Naive thymus-derived CD4-positive, alpha-beta T cell (primary cell): ENCODE results near the gene AK4. TPM values are rescaled to one million over a fixed set of nuclear protein-coding genes. Genes with fewer than 3 reads are reported as not detected.

Source experiments
- ATAC-seq: fragments of 150-1000 bp; cut with Tn5 transposase; 2 replicates; pipeline ENCODE4 v1.10.0; 2021; ENCODE audit warnings: mild to moderate bottlenecking, moderate library complexity
- CTCF ChIA-PET: fragments of 350-600 bp; sonication (Branson Sonifier 250); formaldehyde crosslinking; loops from one replicate; lab custom pipeline; 2021; ENCODE audit warnings: antibody characterized with exemption; lab: Charles Lee
- POLR2A ChIA-PET: fragments of 350-600 bp; sonication (Branson Sonifier 250); formaldehyde crosslinking; loops from one replicate; lab custom pipeline; 2021; ENCODE audit warnings: antibody characterized with exemption, inconsistent platforms; lab: Charles Lee
- DNase-seq, 9 donors: peaks; one replicate each; pipeline versions ENCODE4 v3.0.0 to v3.0.0-alpha.2; 2020 to 2022; ENCODE audit warnings: mixed read lengths in 1 of 9
- H3K27ac ChIP-seq: one replicate; pipeline ENCODE4 v1.7.0; 2013; ENCODE audit warnings: mild to moderate bottlenecking, low read depth, low read length, moderate library complexity
- H3K27me3 ChIP-seq, 2 donors: one replicate each; pipeline ENCODE4 v1.7.0; 2013; ENCODE audit warnings: low read length in 2 of 2, mild to moderate bottlenecking in 2 of 2, moderate library complexity in 2 of 2; ENCODE audit not compliant: control insufficient read depth in 2 of 2, insufficient read depth in 2 of 2
- H3K36me3 ChIP-seq, 3 experiments: 1 replicate in 2 of 3; 2 replicates in 1 of 3; pipeline ENCODE4 v1.7.0; 2013; ENCODE audit warnings: low read length in 3 of 3, mild to moderate bottlenecking in 3 of 3, moderate library complexity in 1 of 3; ENCODE audit not compliant: insufficient read depth in 3 of 3, control insufficient read depth in 2 of 3
- H3K4me1 ChIP-seq, 2 donors: one replicate each; pipeline ENCODE4 v1.7.0; 2013; ENCODE audit warnings: low read length in 2 of 2, mild to moderate bottlenecking in 2 of 2, moderate library complexity in 1 of 2; ENCODE audit not compliant: control insufficient read depth in 2 of 2, insufficient read depth in 2 of 2
- H3K4me3 ChIP-seq: 2 replicates; pipeline ENCODE4 v1.7.0; 2013; ENCODE audit warnings: mild to moderate bottlenecking, low read length
- H3K9me3 ChIP-seq, 3 experiments: 1 replicate in 2 of 3; 2 replicates in 1 of 3; pipeline ENCODE4 v1.7.0; 2013; ENCODE audit warnings: low read length in 3 of 3; ENCODE audit not compliant: control insufficient read depth in 2 of 3
- H3K27ac Mint-ChIP-seq, 9 donors: one replicate each; pipeline ENCODE4 v1.8.0; 2020 to 2022; ENCODE audit warnings: mixed read lengths in 9 of 9, mild to moderate bottlenecking in 8 of 9, moderate library complexity in 5 of 9, inconsistent platforms in 2 of 9
- H3K27me3 Mint-ChIP-seq, 5 donors: one replicate each; pipeline ENCODE4 v1.8.0; 2021 to 2022; ENCODE audit warnings: mixed read lengths in 5 of 5, mild to moderate bottlenecking in 1 of 5
- H3K36me3 Mint-ChIP-seq, 5 donors: one replicate each; pipeline ENCODE4 v1.8.0; 2020 to 2022; ENCODE audit warnings: mixed read lengths in 5 of 5, mild to moderate bottlenecking in 3 of 5, inconsistent platforms in 1 of 5
- H3K4me1 Mint-ChIP-seq, 7 donors: one replicate each; pipeline ENCODE4 v1.8.0; 2020 to 2022; ENCODE audit warnings: mixed read lengths in 7 of 7, mild to moderate bottlenecking in 3 of 7, inconsistent platforms in 1 of 7
- H3K4me3 Mint-ChIP-seq, 10 donors: one replicate each; pipeline ENCODE4 v1.8.0; 2020 to 2022; ENCODE audit warnings: mild to moderate bottlenecking in 10 of 10, mixed read lengths in 10 of 10, moderate library complexity in 6 of 10, inconsistent platforms in 2 of 10
- H3K9me3 Mint-ChIP-seq, 11 donors: one replicate each; pipeline ENCODE4 v1.8.0; 2020 to 2022; ENCODE audit warnings: mixed read lengths in 11 of 11, mild to moderate bottlenecking in 4 of 11, inconsistent platforms in 1 of 11, moderate library complexity in 1 of 11
- intact Hi-C, 2 donors: fragments of 100-400 bp; cut with micrococcal nuclease; formaldehyde crosslinking; loops; one replicate each; pipeline ENCODE4 v1.15.1; 2023
- polyA plus RNA-seq, 2 donors: library from polyadenylated mRNA; unstranded; fragments of 300-500 nt; fragmentation: Illumina TruSeq; gene quantifications; one replicate each; pipeline ENCODE4 v1.2.3, GENCODE V29; 2021
- total RNA-seq, 6 experiments: library from RNA in 5 of 6; stranded (reverse) in 5 of 6; gene quantifications; 1 replicate in 5 of 6; 2 replicates in 1 of 6; pipeline ENCODE4 v1.2.3 and lab custom pipeline; 2021 to 2026

The AK4 gene
- total and polyA plus RNA-seq, 7 experiments from 2014 or later: 0.04 to 121 (median 0.40) TPM

DNA sequence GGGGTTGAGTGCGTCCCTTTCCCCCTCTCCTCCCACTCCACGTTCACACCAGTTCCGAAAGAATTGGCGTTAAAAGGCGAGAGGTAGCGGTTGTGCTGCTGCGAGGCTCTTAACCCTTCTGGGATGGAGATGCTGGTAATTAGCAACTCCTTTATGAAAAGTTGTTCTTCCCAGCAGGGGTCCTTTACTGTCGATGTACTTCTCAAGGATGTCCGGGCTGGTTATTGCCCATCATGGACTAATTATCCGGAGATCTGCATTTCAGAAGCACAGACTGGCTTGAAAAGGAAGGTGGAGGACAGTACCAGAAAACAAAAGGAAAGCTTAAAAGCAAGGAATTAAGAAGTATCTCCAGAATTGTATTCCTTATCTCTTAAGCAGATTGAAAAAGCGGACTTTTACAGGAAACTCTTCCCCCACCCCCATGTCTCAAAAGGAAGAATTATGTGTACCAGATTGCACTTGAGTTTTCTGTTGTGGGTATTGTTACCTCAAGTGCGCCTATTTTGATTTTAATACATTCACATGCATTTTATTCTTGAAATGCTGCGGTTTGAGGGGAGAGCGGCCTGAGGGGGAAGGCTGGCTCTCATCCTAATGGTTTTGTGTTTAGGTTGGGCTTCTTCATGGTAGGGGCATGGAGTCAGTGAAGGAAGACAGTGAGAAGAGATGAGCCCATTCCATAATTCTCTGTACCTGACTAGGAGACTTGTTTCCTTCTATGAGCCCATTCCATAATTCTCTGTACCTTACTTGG, 1.5 kb downstream of the AK4 start:
- H3K36me3 ChIP-seq: no peaks in the 10 kb centered on the region
- H3K4me3 ChIP-seq: peak overlapping the region; percentile 45
- Mint-ChIP-seq H3K27me3 (peaks cover 9 to 60% (median 48%) of the 10 kb centered on the region in 5 donors), H3K9me3 (peaks cover 0 to 1% (median 0%) of the 10 kb centered on the region in 11 donors), H3K27ac (peak overlapping the region in 1 of 9 donors; percentile 81), H3K4me3 (peak overlapping the region; percentile 81 to 95 (median 86)), H3K4me1 (peaks cover 7 to 58% (median 14%) of the 10 kb centered on the region in 7 donors), H3K36me3 (peaks cover 0 to 25% (median 0%) of the 10 kb centered on the region in 5 donors)
- ATAC-seq: no peak
- intact Hi-C loops: loop anchor here in 1 of 2 donors (1.0 to 2.0 kb wide), 4 partner anchors 57 to 271 kb away; partner anchors contain the start of genes LEPR and LEPROT
- CTCF ChIA-PET: no interaction called here
- no peaks in the 10 kb centered on the region for H3K9me3 ChIP-seq
- peaks cover 0 to 6% of the 10 kb centered on the region in 2 donors for H3K27me3 ChIP-seq
- DNase-seq: no peak
- no peak overlapping the region for H3K27ac ChIP-seq
- H3K4me1 ChIP-seq: peaks cover 0 to 6% of the 10 kb centered on the region in 2 donors
- POLR2A ChIA-PET: interaction anchor here (1.1 kb wide), 1 partner anchor 104 kb away, joined by 4 read pairs; no protein-coding TSS in a partner anchor

DNA sequence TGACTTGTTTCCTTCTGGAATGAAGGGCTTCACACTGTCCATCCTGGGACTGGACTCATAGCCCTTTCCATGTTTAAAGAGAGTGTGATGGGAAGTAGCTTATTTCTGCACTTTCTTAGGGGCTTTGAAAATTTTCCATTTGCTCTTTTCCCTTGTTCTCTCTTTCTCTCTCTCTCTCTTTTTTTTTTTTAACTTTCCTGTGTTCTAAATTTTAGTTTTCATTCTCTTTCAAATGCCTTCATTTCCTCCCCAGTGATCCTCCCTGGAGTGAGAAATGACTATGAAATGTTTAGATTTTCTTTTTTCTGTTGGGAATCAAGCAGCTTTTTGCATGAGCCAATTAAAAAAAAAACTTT, 2.1 kb downstream of the AK4 start:
- Histone ChIP-seq H3K9me3 (no peaks in the 10 kb centered on the region), H3K4me1 (peaks cover 0 to 6% of the 10 kb centered on the region in 2 donors), H3K4me3 (no peak overlapping the region), H3K36me3 (no peaks in the 10 kb centered on the region), H3K27ac (no peak overlapping the region), H3K27me3 (peaks cover 0 to 6% of the 10 kb centered on the region in 2 donors)
- DNase-seq (no peak), ATAC-seq (no peak)
- ChIA-PET POLR2A (interaction anchor here (1.1 kb wide), 1 partner anchor 104 kb away, joined by 4 read pairs; no protein-coding TSS in a partner anchor), CTCF (no interaction called here)
- Mint-ChIP-seq H3K27ac (no peak overlapping the region), H3K9me3 (peaks cover 0 to 1% (median 0%) of the 10 kb centered on the region in 11 donors), H3K36me3 (peaks cover 0 to 26% (median 0%) of the 10 kb centered on the region in 5 donors), H3K4me3 (peak overlapping the region in 9 of 10 donors; percentile 81 to 95 (median 86)), H3K4me1 (peaks cover 7 to 59% (median 14%) of the 10 kb centered on the region in 7 donors), H3K27me3 (peaks cover 5 to 54% (median 43%) of the 10 kb centered on the region in 5 donors)
- intact Hi-C loops: no loop called here

DNA sequence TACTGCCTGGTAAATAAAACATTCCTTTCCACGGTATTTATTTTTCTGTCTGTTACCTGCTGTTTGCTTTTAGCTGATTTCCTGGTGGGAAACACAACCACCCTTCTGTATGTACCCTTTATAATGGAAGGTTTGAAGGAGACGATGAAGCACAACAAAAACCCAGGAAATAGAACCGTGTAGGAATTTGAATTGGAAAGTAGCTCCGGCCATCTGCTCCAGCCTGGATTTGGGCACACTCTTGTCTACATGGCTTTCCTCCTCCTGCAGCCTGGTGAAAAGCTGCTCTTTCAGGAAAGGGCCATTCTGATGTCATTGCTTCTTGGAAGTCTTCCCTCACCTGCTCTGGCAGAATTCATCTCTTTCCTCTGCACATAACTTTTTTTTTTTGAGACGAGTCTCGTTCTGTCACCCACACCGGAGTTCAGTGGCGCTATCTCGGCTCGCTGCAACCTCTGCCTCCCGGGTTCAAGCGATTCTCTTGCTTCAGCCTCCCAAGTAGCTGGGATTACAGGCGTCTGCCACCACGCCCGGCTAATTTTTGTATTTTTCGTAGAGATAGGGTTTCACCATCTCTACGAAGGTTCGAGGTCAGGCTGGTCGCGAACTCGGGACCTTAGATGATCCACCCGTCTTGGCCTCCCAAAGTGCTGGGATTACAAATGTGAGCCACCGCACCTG, 2.7 kb downstream of the AK4 start:
- no peaks in the 10 kb centered on the region for H3K9me3 ChIP-seq
- H3K4me1 ChIP-seq: peaks cover 0 to 6% of the 10 kb centered on the region in 2 donors
- no peaks in the 10 kb centered on the region for H3K36me3 ChIP-seq
- POLR2A ChIA-PET: no interaction called here
- intact Hi-C loops: no loop called here
- H3K27ac ChIP-seq: no peak overlapping the region
- H3K36me3 Mint-ChIP-seq: peaks cover 0 to 26% (median 0%) of the 10 kb centered on the region in 5 donors
- peaks cover 0 to 6% of the 10 kb centered on the region in 2 donors for H3K27me3 ChIP-seq
- H3K4me3 ChIP-seq: no peak overlapping the region
- peaks cover under 1 to 48% (median 37%) of the 10 kb centered on the region in 5 donors for H3K27me3 Mint-ChIP-seq
- H3K4me3 Mint-ChIP-seq: peak overlapping the region in 6 of 10 donors; percentile 0 to 57 (median 12)
- CTCF ChIA-PET: no interaction called here
- ATAC-seq (no peak), DNase-seq (no peak)
- peaks cover 7 to 59% (median 14%) of the 10 kb centered on the region in 7 donors for H3K4me1 Mint-ChIP-seq
- H3K9me3 Mint-ChIP-seq: peaks cover 0 to 1% (median 0%) of the 10 kb centered on the region in 11 donors
- H3K27ac Mint-ChIP-seq: no peak overlapping the region

DNA sequence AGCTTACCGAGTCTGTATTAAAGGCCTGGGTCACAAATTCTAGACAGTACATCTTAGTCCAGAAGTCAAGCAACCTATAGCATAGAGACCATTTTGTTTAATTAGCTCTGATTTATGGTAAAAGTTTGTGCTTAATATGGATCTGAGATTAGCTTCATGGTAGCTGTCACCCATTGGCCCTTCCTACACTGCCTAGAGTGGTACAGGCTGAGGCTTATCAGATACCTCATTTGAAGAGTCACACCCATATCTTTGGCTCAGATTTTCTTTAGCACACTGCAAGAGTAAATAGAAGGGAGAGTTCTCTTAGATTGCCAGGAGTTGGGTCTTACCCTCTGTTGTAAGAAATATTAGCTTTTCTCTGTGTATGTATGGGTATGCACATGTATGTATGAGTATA, 3.6 kb downstream of the AK4 start:
- Mint-ChIP-seq H3K27me3 (peaks cover 0 to 40% (median 28%) of the 10 kb centered on the region in 5 donors), H3K4me3 (no peak overlapping the region), H3K27ac (no peak overlapping the region), H3K4me1 (peaks cover 7 to 54% (median 13%) of the 10 kb centered on the region in 7 donors), H3K9me3 (peaks cover 0 to 1% (median 0%) of the 10 kb centered on the region in 11 donors), H3K36me3 (peaks cover 0 to 28% (median 0%) of the 10 kb centered on the region in 5 donors)
- intact Hi-C loops: no loop called here
- no peak for ATAC-seq
- Histone ChIP-seq H3K27me3 (peaks cover 0 to 3% of the 10 kb centered on the region in 2 donors), H3K4me1 (peaks cover 0 to 6% of the 10 kb centered on the region in 2 donors), H3K4me3 (no peak overlapping the region), H3K27ac (no peak overlapping the region), H3K9me3 (no peaks in the 10 kb centered on the region), H3K36me3 (no peaks in the 10 kb centered on the region)
- ChIA-PET POLR2A (no interaction called here), CTCF (no interaction called here)
- DNase-seq: no peak

DNA sequence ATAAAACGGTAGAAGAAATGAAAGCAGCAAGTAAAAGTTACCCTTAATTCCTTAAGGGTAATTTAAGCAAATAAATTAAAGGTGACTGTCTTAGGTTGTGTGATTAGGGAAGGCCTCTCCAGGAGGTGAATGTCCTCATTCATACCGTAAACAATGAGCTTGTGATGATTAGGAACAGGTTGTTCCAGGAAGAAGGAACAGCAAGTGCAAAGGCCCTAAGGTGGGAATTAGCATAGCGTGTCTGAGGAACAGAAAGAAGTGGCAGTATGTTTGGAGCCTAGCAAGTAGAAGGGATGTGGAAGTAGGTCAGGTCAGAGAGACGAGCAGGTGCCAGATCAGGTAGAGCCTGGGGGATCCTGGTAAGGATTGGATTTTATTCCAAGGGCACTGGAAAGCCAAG, 5.6 kb downstream of the AK4 start:
- DNase-seq (no peak), ATAC-seq (no peak)
- no peak overlapping the region for H3K27ac ChIP-seq
- H3K36me3 ChIP-seq: no peaks in the 10 kb centered on the region
- ChIA-PET CTCF (no interaction called here), POLR2A (no interaction called here)
- Mint-ChIP-seq H3K27ac (no peak overlapping the region), H3K4me3 (no peak overlapping the region), H3K27me3 (peaks cover 0 to 36% (median 23%) of the 10 kb centered on the region in 5 donors), H3K36me3 (peaks cover 0 to 32% (median 0%) of the 10 kb centered on the region in 5 donors), H3K4me1 (peaks cover 5 to 54% (median 7%) of the 10 kb centered on the region in 7 donors), H3K9me3 (peaks cover 0 to 1% (median 0%) of the 10 kb centered on the region in 11 donors)
- H3K9me3 ChIP-seq: no peaks in the 10 kb centered on the region
- H3K27me3 ChIP-seq: peaks cover 0 to 3% of the 10 kb centered on the region in 2 donors
- intact Hi-C loops: no loop called here
- H3K4me3 ChIP-seq: no peak overlapping the region
- H3K4me1 ChIP-seq: peaks cover 0 to 6% of the 10 kb centered on the region in 2 donors

DNA sequence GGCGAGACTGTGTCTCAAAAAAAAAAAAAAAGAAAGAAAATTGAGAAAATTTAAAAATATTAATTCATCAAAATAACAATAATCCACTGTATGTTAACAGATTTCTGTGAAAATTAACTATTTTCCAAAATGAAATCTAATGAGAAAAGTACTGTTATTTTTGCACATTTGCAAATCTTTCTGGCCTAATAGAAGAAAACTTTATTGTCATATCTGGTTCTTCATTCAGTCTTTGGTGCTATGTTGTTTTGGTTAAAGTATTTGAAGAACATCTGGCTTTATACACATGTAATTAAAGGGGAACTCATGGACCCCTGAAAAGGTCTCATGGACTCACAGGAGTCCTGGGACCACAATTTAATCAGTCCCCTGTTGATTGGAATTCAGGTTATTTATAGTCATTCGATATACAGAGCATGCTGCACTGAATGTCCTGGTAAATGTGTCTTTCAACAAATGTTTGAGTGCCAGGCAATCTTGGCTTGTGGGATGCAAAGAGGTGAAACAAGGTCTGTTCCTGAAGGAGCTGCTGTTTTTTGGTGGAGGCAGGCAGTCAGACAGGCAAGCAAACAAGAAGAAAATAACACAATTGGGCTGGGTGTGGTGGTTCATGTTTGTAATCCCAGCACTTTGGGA, 9.0 kb downstream of the AK4 start:
- peaks cover 0 to 46% (median 0%) of the 10 kb centered on the region in 7 donors for H3K4me1 Mint-ChIP-seq
- ATAC-seq (no peak), DNase-seq (no peak)
- Histone ChIP-seq H3K27ac (no peak overlapping the region), H3K27me3 (no peaks in the 10 kb centered on the region), H3K4me1 (no peaks in the 10 kb centered on the region), H3K36me3 (no peaks in the 10 kb centered on the region), H3K4me3 (no peak overlapping the region), H3K9me3 (no peaks in the 10 kb centered on the region)
- H3K27me3 Mint-ChIP-seq: peaks cover 0 to 8% (median 5%) of the 10 kb centered on the region in 5 donors
- ChIA-PET POLR2A (no interaction called here), CTCF (no interaction called here)
- no peak overlapping the region for H3K4me3 Mint-ChIP-seq
- H3K27ac Mint-ChIP-seq: no peak overlapping the region
- peaks cover 0 to 22% (median 0%) of the 10 kb centered on the region in 5 donors for H3K36me3 Mint-ChIP-seq
- intact Hi-C loops: no loop called here
- H3K9me3 Mint-ChIP-seq: peaks cover 0 to 1% (median 0%) of the 10 kb centered on the region in 11 donors
